Measurements from ENCODE around the gene ZNF185. TPM values are rescaled to one million over a fixed set of nuclear protein-coding genes. Genes with fewer than 3 reads are reported as not detected.

Gene ZNF185
- total RNA-seq, 1 donor from 2014 or later = 2.6 TPM

DNA sequence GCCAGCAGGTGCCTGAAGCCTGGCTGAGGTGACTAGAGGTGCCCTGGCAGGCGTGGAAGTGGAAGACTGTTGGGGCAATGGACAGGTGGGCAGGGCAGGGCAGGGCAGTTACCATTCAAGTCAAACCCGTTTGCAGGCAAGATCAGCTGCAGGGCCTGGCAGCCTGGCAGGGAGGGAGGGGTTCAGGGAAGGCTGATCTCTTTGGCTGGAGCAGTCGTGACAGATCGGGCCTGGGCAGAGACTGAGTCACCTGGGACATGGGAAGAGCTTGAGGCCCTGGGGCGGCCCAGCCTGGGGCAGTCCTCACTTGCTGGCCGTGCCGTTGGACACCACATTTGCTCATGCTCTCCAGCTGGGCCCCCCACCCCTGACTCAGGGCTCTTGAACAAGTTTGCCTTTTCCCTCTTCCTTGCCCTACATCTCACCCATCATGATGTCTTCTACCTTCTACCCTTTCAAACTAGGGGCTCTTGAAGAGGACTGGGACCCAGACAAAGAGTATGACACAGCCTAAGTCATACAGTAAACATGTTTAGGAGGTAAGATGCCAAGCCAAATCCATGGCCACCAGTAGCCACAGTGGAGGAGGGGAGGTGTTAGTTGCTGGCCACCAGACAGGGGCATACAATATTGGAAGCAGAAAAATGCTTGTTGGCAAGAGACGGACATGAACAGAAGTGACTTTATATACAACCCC is 2.0 kb upstream of the ZNF185 start:
- H3K27ac Mint-ChIP-seq (ENCODE audit: unreplicated experiment) = no peak overlapping the region
- peak overlapping the region; percentile 38 for H3K4me3 Mint-ChIP-seq
- no peaks in the 10 kb centered on the region for H3K9me3 Mint-ChIP-seq

DNA sequence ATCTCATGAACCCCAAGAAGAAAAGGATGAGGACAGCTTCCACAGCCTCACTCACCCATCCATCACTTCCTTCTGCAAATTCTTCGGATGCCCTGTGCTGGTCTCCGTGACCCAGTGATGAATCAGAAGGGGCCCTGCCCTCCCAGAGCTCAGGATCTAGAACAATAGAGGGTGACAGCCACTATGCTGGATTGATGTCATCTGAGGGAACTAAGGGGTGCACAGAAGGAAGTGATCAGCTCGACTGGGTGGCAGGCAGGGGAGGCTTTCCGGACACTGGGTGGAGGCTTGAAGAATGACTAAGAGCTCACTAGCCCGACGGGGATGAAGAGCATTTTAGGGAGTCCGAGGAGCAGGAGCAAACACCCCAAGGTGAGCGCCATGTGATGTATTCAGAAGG is 1.4 kb upstream of the ZNF185 start:
- Mint-ChIP-seq H3K27ac (ENCODE audit: unreplicated experiment) (peak overlapping the region; percentile 70), H3K27me3 (ENCODE audit: low read depth) (peaks cover 6% of the 10 kb centered on the region), H3K4me1 (peaks cover 14% of the 10 kb centered on the region), H3K36me3 (ENCODE audit: low read depth) (peaks cover 5% of the 10 kb centered on the region), H3K4me3 (peak overlapping the region; percentile 36), H3K9me3 (no peaks in the 10 kb centered on the region)
- TF ChIP-seq, protein P1, sequence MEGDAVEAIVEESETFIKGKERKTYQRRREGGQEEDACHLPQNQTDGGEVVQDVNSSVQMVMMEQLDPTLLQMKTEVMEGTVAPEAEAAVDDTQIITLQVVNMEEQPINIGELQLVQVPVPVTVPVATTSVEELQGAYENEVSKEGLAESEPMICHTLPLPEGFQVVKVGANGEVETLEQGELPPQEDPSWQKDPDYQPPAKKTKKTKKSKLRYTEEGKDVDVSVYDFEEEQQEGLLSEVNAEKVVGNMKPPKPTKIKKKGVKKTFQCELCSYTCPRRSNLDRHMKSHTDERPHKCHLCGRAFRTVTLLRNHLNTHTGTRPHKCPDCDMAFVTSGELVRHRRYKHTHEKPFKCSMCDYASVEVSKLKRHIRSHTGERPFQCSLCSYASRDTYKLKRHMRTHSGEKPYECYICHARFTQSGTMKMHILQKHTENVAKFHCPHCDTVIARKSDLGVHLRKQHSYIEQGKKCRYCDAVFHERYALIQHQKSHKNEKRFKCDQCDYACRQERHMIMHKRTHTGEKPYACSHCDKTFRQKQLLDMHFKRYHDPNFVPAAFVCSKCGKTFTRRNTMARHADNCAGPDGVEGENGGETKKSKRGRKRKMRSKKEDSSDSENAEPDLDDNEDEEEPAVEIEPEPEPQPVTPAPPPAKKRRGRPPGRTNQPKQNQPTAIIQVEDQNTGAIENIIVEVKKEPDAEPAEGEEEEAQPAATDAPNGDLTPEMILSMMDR (conservative IDR thresholded peaks at IDR 0.05) = no peak
- no peak for DNase-seq (ENCODE audit: low read depth, low spot score)

More for the DNA sequence above, 2.0 kb upstream of the ZNF185 start:
- H3K27me3 Mint-ChIP-seq (ENCODE audit: low read depth) = peaks cover 8% of the 10 kb centered on the region
- peaks cover 5% of the 10 kb centered on the region for H3K36me3 Mint-ChIP-seq (ENCODE audit: low read depth)
- TF ChIP-seq, protein P1 (conservative IDR thresholded peaks at IDR 0.05) = no peak
- DNase-seq (ENCODE audit: low read depth, low spot score) = no peak
- H3K4me1 Mint-ChIP-seq = peaks cover 13% of the 10 kb centered on the region

DNA sequence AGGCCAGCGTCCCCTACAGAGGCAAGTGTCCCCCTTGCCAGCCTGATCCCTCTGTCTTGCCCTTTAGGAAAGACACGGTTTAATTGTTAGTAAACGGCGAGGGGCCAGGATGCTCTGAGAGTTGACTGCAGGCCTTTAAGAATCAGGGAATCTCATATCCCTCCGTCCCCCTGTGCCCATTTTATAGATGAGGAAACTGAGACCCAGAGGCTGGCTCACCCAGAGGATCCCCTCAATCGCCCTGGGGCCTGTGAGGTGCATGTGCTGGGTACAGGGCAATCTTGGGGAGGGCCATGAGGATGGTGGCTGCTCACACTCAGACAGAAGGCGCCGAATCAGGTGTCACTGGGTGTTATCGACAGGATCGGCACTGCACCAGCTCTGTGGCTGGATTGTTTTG is 575 bp downstream of the ZNF185 start:
- Mint-ChIP-seq H3K9me3 (no peaks in the 10 kb centered on the region), H3K4me3 (no peak overlapping the region), H3K27me3 (ENCODE audit: low read depth) (peaks cover 6% of the 10 kb centered on the region), H3K4me1 (peaks cover 22% of the 10 kb centered on the region), H3K27ac (ENCODE audit: unreplicated experiment) (no peak overlapping the region), H3K36me3 (ENCODE audit: low read depth) (peaks cover 5% of the 10 kb centered on the region)
- DNase-seq (ENCODE audit: low read depth, low spot score) = no peak
- TF ChIP-seq, protein P1 (conservative IDR thresholded peaks at IDR 0.05) = no peak

DNA sequence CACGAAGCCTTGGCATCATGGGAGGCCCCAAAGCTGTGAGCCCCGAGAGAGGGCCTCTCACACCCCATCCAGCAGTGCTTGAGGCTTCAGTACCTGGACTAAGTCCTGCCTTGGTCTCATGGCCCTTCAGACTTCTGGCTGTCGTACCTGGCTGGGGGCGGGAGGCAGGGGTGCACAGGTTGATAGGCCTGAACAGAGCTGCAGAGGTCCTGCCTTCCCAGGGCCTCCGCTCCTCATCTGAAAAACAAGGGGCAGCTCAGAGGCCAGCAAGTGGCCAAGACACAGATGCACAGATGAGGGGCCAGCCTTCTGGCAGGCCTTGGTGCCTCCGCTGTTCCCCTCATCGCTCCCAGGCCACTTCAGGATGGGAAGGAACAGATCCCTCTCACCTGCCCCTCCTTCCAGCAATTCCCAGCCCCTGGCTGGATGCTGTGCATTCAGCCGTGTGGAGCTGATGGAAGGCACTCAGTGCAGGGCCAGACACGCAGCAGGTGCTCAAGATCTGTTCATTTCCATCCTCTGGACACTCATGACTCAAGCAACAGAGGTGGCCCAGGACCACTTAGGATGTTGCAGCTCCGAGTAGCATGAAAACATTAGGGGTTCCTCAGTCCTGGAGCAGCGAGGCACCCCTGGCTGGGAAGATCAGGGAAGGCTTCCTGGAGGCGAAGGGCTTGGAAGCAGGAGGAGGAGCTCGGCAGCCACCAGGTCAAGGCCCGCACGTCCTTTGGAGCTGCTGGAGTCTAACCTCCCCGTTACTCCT is 1.4 kb downstream of the ZNF185 start:
- Mint-ChIP-seq H3K36me3 (ENCODE audit: low read depth) (peaks cover 5% of the 10 kb centered on the region), H3K4me1 (peaks cover 18% of the 10 kb centered on the region), H3K9me3 (no peaks in the 10 kb centered on the region), H3K27ac (ENCODE audit: unreplicated experiment) (no peak overlapping the region), H3K27me3 (ENCODE audit: low read depth) (peaks cover 6% of the 10 kb centered on the region), H3K4me3 (no peak overlapping the region)
- DNase-seq (ENCODE audit: low read depth, low spot score) = no peak
- TF ChIP-seq, protein P1 (conservative IDR thresholded peaks at IDR 0.05) = no peak

DNA sequence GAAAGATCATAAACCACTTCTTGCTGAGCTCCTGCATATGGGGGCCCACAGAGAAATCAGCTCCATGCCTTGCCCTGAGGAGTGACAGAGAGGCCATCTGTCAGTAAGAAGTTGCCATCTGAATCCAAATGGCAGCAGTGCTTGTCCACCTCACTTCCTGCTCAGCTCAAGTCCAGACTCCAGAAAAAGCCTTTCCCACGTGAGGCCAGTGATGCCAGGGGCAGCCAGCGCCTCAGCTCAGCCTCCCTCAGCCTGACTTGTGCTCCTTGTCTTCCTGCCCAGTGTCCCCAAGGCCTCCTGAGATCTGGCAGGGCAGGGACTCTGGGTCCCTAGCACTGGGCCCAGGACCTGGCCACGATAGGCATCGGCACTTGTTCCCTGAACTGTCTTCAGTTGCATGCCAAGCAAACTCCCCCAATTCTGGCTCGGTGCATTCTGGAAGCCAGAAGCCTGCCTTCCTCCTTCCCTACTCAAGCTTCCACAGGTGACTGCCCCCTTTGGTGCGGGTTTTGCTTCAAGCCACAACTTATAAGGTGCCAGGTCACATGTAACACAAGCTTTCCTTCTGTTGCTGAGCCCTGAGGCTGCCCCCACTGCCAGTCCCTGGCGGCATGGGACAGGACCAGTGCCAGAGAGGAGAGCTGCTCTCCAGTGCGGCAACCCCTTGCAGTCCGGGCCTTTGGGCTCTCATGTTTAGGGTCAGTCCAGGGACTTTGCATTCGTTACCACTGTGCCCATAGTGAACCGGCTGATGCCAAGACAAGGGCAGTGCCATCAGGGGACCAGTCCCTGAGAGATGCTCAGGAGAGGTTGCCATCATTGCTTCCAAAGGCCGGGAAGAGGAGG is 2.2 kb downstream of the ZNF185 start:
- Mint-ChIP-seq H3K27me3 (ENCODE audit: low read depth) (peaks cover 6% of the 10 kb centered on the region), H3K4me3 (no peak overlapping the region), H3K9me3 (no peaks in the 10 kb centered on the region), H3K4me1 (peaks cover 18% of the 10 kb centered on the region), H3K36me3 (ENCODE audit: low read depth) (peaks cover 5% of the 10 kb centered on the region), H3K27ac (ENCODE audit: unreplicated experiment) (no peak overlapping the region)
- TF ChIP-seq, protein P1 (conservative IDR thresholded peaks at IDR 0.05) = no peak
- DNase-seq (ENCODE audit: low read depth, low spot score) = no peak
